A673 (cell line): ENCODE results near the gene SURF1. TPM values are rescaled to one million over a fixed set of nuclear protein-coding genes. Genes with fewer than 3 reads are reported as not detected.

Experiments
- BruUV-seq: library from RNA; stranded (reverse); fragments of 400-500 nt; replicated peaks from 2 replicates; lab custom pipeline; 2021; lab: Mats Ljungman, UMichigan
- CTCF ChIA-PET: fragments of 300-600 bp; sonication (Branson Sonifier 250); formaldehyde crosslinking; loops from one replicate; lab custom pipeline; 2022; ENCODE audit warnings: antibody characterized with exemption; lab: Charles Lee
- POLR2A ChIA-PET: fragments of 300-600 bp; sonication (Branson Sonifier 250); formaldehyde crosslinking; loops from one replicate; lab custom pipeline; 2022; ENCODE audit warnings: antibody characterized with exemption; ENCODE audit not compliant: low non-redundant PET; lab: Charles Lee
- DNase-seq: peaks from one replicate; pipeline ENCODE4 v3.0.0-alpha.2; 2015; ENCODE audit warnings: low spot score
- H3K27ac ChIP-seq: fragments of 200-600 bp; sonication (generic); 2 replicates; pipeline ENCODE4 v1.5.1; 2016; ENCODE audit warnings: mixed run types, low read depth, mild to moderate bottlenecking, mixed read lengths, antibody characterized with exemption, low read length; ENCODE audit not compliant: poor library complexity, severe bottlenecking
- H3K27me3 ChIP-seq: fragments of 200-600 bp; sonication (generic); replicated peaks from 2 replicates; pipeline ENCODE4 v1.6.1; 2017; ENCODE audit warnings: mixed run types, low read depth, mild to moderate bottlenecking, mixed read lengths, antibody characterized with exemption, low read length; ENCODE audit not compliant: insufficient read depth, poor library complexity
- H3K36me3 ChIP-seq: fragments of 200-600 bp; sonication (generic); 2 replicates; pipeline ENCODE4 v1.6.1; 2016; ENCODE audit warnings: mixed run types, mild to moderate bottlenecking, mixed read lengths, antibody characterized with exemption, low read length; ENCODE audit not compliant: insufficient read depth, poor library complexity, severe bottlenecking
- H3K4me1 ChIP-seq: fragments of 200-600 bp; sonication (generic); 2 replicates; pipeline ENCODE4 v1.6.1; 2017; ENCODE audit warnings: mixed run types, mild to moderate bottlenecking, mixed read lengths, antibody characterized with exemption, low read length; ENCODE audit not compliant: insufficient read depth, poor library complexity, severe bottlenecking
- H3K4me3 ChIP-seq: fragments of 200-600 bp; sonication (generic); 2 replicates; pipeline ENCODE4 v1.5.1; 2016; ENCODE audit warnings: low read depth, mixed run types, mild to moderate bottlenecking, mixed read lengths, low read length; ENCODE audit not compliant: poor library complexity, severe bottlenecking
- H3K9me3 ChIP-seq: fragments of 200-600 bp; sonication (generic); 2 replicates; pipeline ENCODE4 v1.6.1; 2016; ENCODE audit warnings: mixed run types, low read depth, mild to moderate bottlenecking, mixed read lengths, antibody characterized with exemption, low read length; ENCODE audit not compliant: poor library complexity, severe bottlenecking
- EZH2 ChIP-seq: fragments of 200-600 bp; sonication (generic); IDR thresholded peaks from 2 replicates; pipeline ENCODE4 v1.6.1; 2017; ENCODE audit warnings: borderline replicate concordance, low read depth, mild to moderate bottlenecking, mixed read lengths, antibody characterized with exemption, low read length; ENCODE audit not compliant: poor library complexity, severe bottlenecking
- intact Hi-C: fragments of 100-400 bp; cut with micrococcal nuclease; formaldehyde crosslinking; loops from one replicate; pipeline ENCODE4 v1.10.0; 2022; ENCODE audit not compliant: unreplicated experiment
- total RNA-seq: library from RNA; stranded (reverse); gene quantifications from 2 replicates; pipeline ENCODE4 v1.2.3, GENCODE V29; 2021
- TF ChIP-seq, protein P1 (sequence below): fragments of 300-800, 200-600 bp; sonication (generic); conservative IDR thresholded peaks from 2 replicates; pipeline ENCODE4 v1.5.1; 2017; ENCODE audit warnings: low read depth, mild to moderate bottlenecking, antibody characterized with exemption, low read length, moderate library complexity, mixed read lengths

Gene SURF1
- total RNA-seq, 1 experiment from 2014 or later: 41.6 TPM

- Histone ChIP-seq H3K9me3 (no peaks in the 10 kb centered on the region), H3K27me3 (no peaks in the 10 kb centered on the region), H3K36me3 (peaks cover 66% of the 10 kb centered on the region), H3K4me3 (no peak overlapping the region), H3K4me1 (no peaks in the 10 kb centered on the region), H3K27ac (no peak overlapping the region)
- no peak for DNase-seq
- ChIA-PET POLR2A (no interaction called here), CTCF (no interaction called here)
- no TSS peak for BruUV-seq
- TF ChIP-seq, protein P1, sequence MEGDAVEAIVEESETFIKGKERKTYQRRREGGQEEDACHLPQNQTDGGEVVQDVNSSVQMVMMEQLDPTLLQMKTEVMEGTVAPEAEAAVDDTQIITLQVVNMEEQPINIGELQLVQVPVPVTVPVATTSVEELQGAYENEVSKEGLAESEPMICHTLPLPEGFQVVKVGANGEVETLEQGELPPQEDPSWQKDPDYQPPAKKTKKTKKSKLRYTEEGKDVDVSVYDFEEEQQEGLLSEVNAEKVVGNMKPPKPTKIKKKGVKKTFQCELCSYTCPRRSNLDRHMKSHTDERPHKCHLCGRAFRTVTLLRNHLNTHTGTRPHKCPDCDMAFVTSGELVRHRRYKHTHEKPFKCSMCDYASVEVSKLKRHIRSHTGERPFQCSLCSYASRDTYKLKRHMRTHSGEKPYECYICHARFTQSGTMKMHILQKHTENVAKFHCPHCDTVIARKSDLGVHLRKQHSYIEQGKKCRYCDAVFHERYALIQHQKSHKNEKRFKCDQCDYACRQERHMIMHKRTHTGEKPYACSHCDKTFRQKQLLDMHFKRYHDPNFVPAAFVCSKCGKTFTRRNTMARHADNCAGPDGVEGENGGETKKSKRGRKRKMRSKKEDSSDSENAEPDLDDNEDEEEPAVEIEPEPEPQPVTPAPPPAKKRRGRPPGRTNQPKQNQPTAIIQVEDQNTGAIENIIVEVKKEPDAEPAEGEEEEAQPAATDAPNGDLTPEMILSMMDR: no peak
- no peak for TF ChIP-seq EZH2
- intact Hi-C loops: no loop called here
Measured at GRCh38 chr9:133369422-133369821, 13.1 kb upstream of the SURF1 start.

GRCh38 chr9:133368249-133368881 is 12.1 kb upstream of the SURF1 start:
- ChIA-PET CTCF (no interaction called here), POLR2A (no interaction called here)
- Histone ChIP-seq H3K27ac (no peak overlapping the region), H3K9me3 (no peaks in the 10 kb centered on the region), H3K4me1 (no peaks in the 10 kb centered on the region), H3K4me3 (no peak overlapping the region), H3K36me3 (peaks cover 67% of the 10 kb centered on the region), H3K27me3 (no peaks in the 10 kb centered on the region)
- TF ChIP-seq, protein P1: no peak
- no peak for TF ChIP-seq EZH2
- peak; percentile 20 for DNase-seq
- intact Hi-C loops: no loop called here
- BruUV-seq: no TSS peak

GRCh38 chr9:133367778-133368177 is 11.5 kb upstream of the SURF1 start:
- ChIA-PET CTCF (no interaction called here), POLR2A (interaction anchor here (0.7 kb wide), 1 partner anchor 19 kb away, joined by 3 read pairs; no protein-coding TSS in a partner anchor)
- Histone ChIP-seq H3K4me3 (no peak overlapping the region), H3K36me3 (peaks cover 67% of the 10 kb centered on the region), H3K9me3 (no peaks in the 10 kb centered on the region), H3K4me1 (no peaks in the 10 kb centered on the region), H3K27ac (no peak overlapping the region), H3K27me3 (no peaks in the 10 kb centered on the region)
- no peak for TF ChIP-seq EZH2
- TF ChIP-seq, protein P1: no peak
- DNase-seq: no peak
- no TSS peak for BruUV-seq
- intact Hi-C loops: no loop called here
